GM12878 (cell line): Measurements from ENCODE around the gene CARD10. TPM values are rescaled to one million over a fixed set of nuclear protein-coding genes. Genes with fewer than 3 reads are reported as not detected.

Source experiments
- ATAC-seq: fragments of 200-7000 bp; cut with Tn5 transposase; 3 replicates; pipeline ENCODE4 v1.9.1; 2020; ENCODE audit warnings: mild to moderate bottlenecking, moderate library complexity
- BruUV-seq: library from RNA; stranded (reverse); fragments of 400-500 nt; replicated peaks from 2 replicates; lab custom pipeline; 2021; lab: Mats Ljungman, UMichigan
- CTCF ChIA-PET: fragments of 300-600 bp; sonication (Branson Sonifier 250); formaldehyde crosslinking; extraction: SDS; loops from one replicate; lab custom pipeline; 2021; ENCODE audit warnings: inconsistent platforms; lab: Yijun Ruan, JAX
- POLR2A ChIA-PET: fragments of 350-600 bp; formaldehyde crosslinking; extraction: SDS; loops from one replicate; lab custom pipeline; 2021; ENCODE audit warnings: inconsistent platforms; lab: Charles Lee
- RAD21 ChIA-PET: fragments of 300-600 bp; sonication (Branson Sonifier 250); formaldehyde crosslinking; loops from one replicate; lab custom pipeline; 2023; ENCODE audit warnings: antibody characterized with exemption; ENCODE audit not compliant: unreplicated experiment; lab: Charles Lee
- SMC1A ChIA-PET: fragments of 300-600 bp; sonication (Branson Sonifier 250); formaldehyde crosslinking; loops from one replicate; lab custom pipeline; 2023; ENCODE audit not compliant: unreplicated experiment, uncharacterized antibody; lab: Charles Lee
- DNase-seq: peaks from one replicate; pipeline ENCODE4 v3.0.0-alpha.2; 2011; ENCODE audit warnings: low read depth, low spot score
- FAIRE-seq: peaks from 3 replicates; lab custom pipeline; 2011; peaks lifted over from hg19 to GRCh38; lab: Jason Lieb, UNC
- H2AFZ ChIP-seq: 2 replicates; pipeline ENCODE4 v1.6.0; 2011; ENCODE audit warnings: low read depth, low read length, control low read depth; ENCODE audit not compliant: control insufficient read depth
- H3K27ac ChIP-seq: 2 replicates; pipeline ENCODE4 v1.5.1; 2011; ENCODE audit warnings: control low read depth; ENCODE audit not compliant: control insufficient read depth, insufficient read depth
- H3K27me3 ChIP-seq, 2 experiments: replicated peaks in 1 of 2; 2 replicates each; pipeline versions ENCODE4 v1.6.0 to v1.6.1; 2011; ENCODE audit warnings: low read length in 1 of 2; ENCODE audit not compliant: control insufficient read depth in 2 of 2, insufficient read depth in 2 of 2
- H3K36me3 ChIP-seq, 2 experiments: 2 replicates each; pipeline ENCODE4 v1.5.1; 2011; ENCODE audit warnings: low read length in 1 of 2; ENCODE audit not compliant: control insufficient read depth in 2 of 2, insufficient read depth in 2 of 2
- H3K4me1 ChIP-seq: 2 replicates; pipeline ENCODE4 v1.6.1; 2011; ENCODE audit warnings: mild to moderate bottlenecking, low read length, moderate library complexity, mixed read lengths; ENCODE audit not compliant: control insufficient read depth, insufficient read depth
- H3K4me2 ChIP-seq: 2 replicates; pipeline ENCODE4 v1.6.0; 2011; ENCODE audit warnings: control low read depth; ENCODE audit not compliant: control insufficient read depth, insufficient read depth
- H3K4me3 ChIP-seq: fragments of 200-600 bp; sonication (generic); 2 replicates; pipeline ENCODE4 v1.5.1; 2016
- H3K79me2 ChIP-seq: 2 replicates; pipeline ENCODE4 v1.6.0; 2011; ENCODE audit warnings: low read length; ENCODE audit not compliant: control insufficient read depth, insufficient read depth
- H3K9ac ChIP-seq: 2 replicates; pipeline ENCODE4 v1.8.0; 2011; ENCODE audit warnings: low read length, control low read depth, mixed read lengths; ENCODE audit not compliant: control insufficient read depth, insufficient read depth
- H3K9me3 ChIP-seq: replicated peaks from 3 replicates; pipeline ENCODE4 v1.5.1; 2011; ENCODE audit warnings: mild to moderate bottlenecking, low read length; ENCODE audit not compliant: control insufficient read depth, insufficient read depth
- H4K20me1 ChIP-seq: 2 replicates; pipeline ENCODE4 v1.6.0; 2011; ENCODE audit not compliant: control insufficient read depth, insufficient read depth
- ESRRA ChIP-seq: IDR thresholded peaks from 2 replicates; pipeline ENCODE4 v1.6.1; 2012; ENCODE audit warnings: mild to moderate bottlenecking, low read length, improper control_type of control experiment
- IKZF2 ChIP-seq, 2 experiments: fragments of 450-650 bp; IDR thresholded peaks; 2 replicates each; pipeline ENCODE4 v1.6.1; 2017; ENCODE audit warnings: mild to moderate bottlenecking in 2 of 2, moderate library complexity in 2 of 2
- JUNB ChIP-seq: IDR thresholded peaks from 2 replicates; pipeline ENCODE4 v1.6.1; 2016; ENCODE audit warnings: antibody characterized with exemption, mild to moderate bottlenecking
- MTA3 ChIP-seq: IDR thresholded peaks from 2 replicates; pipeline ENCODE4 v1.6.1; 2012; ENCODE audit warnings: low read length, inconsistent platforms, borderline replicate concordance
- MXI1 ChIP-seq: fragments of 150-350 bp; IDR thresholded peaks from 2 replicates; pipeline ENCODE4 v1.6.1; 2011; ENCODE audit warnings: low read depth, mild to moderate bottlenecking, inconsistent platforms, low read length, improper control_type of control experiment
- NFYA ChIP-seq: IDR thresholded peaks from 2 replicates; pipeline ENCODE4 v1.6.1; 2011; ENCODE audit warnings: low read depth, mild to moderate bottlenecking, low read length, improper control_type of control experiment, borderline replicate concordance
- SIN3A ChIP-seq: IDR thresholded peaks from 2 replicates; pipeline ENCODE4 v1.6.1; 2012; ENCODE audit warnings: low read depth, low read length, improper control_type of control experiment
- SPI1 ChIP-seq: IDR thresholded peaks from 2 replicates; pipeline ENCODE4 v1.6.1; 2011; ENCODE audit warnings: low read depth, mild to moderate bottlenecking, low read length, moderate library complexity, borderline replicate concordance; ENCODE audit not compliant: insufficient read depth
- STAT3 ChIP-seq: IDR thresholded peaks from 2 replicates; pipeline ENCODE4 v1.6.1; 2011; ENCODE audit warnings: low read depth, low read length, improper control_type of control experiment
- SUPT20H ChIP-seq: IDR thresholded peaks from 2 replicates; pipeline ENCODE4 v1.6.1; 2011; ENCODE audit warnings: low read depth, mild to moderate bottlenecking, low read length, moderate library complexity, borderline replicate concordance; ENCODE audit not compliant: control insufficient read depth
- TARDBP ChIP-seq: IDR thresholded peaks from 2 replicates; pipeline ENCODE4 v1.6.1; 2016; ENCODE audit warnings: borderline replicate concordance
- WGBS: methylation state at CpG from one replicate; pipeline ENCODE4 v1.1.6; 2016; ENCODE audit warnings: low lambda C conversion rate; ENCODE audit not compliant: insufficient replicate concordance, insufficient coverage; ENCODE audit errors: missing lambda C conversion rate; 5-methylcytosine and 5-hydroxymethylcytosine counted together
- in situ Hi-C: fragments of 300-500 bp; cut with MboI; formaldehyde crosslinking; loops from 9 replicates; pipeline ENCODE4 v1.14.3; 2018; ENCODE audit warnings: mixed read lengths
- intact Hi-C: fragments of 100-400 bp; cut with micrococcal nuclease; formaldehyde crosslinking; loops from one replicate; pipeline ENCODE4 v1.14.2; 2022; ENCODE audit not compliant: unreplicated experiment
- polyA plus RNA-seq, 11 experiments: library from polyadenylated mRNA; depleted of rRNA in 4 of 11; unstranded in 6 of 11; stranded (reverse) in 5 of 11; fragments of >200 nt; fragmentation: Nextera tagmentation in 4 of 11; fragmentation: Illumina TruSeq in 1 of 11; extraction: Ambion mirVana in 4 of 11; extraction: Trizol in 1 of 11; gene quantifications; 1 replicate in 1 of 11; 2 replicates in 10 of 11; pipeline versions ENCODE4 v1.2.1 to v1.2.3, GENCODE V29; 2011 to 2016; ENCODE audit warnings: inconsistent platforms in 2 of 11, missing spikeins in 2 of 11, low read depth in 1 of 11
- total RNA-seq, 4 experiments: library from RNA; depleted of rRNA in 3 of 4; stranded (reverse); fragments of >200 nt in 3 of 4; fragmentation: Illumina TruSeq in 1 of 4; extraction: Trizol in 1 of 4; gene quantifications; 2 replicates each; pipeline versions ENCODE4 v1.2.1 to v1.2.3, GENCODE V29; 2013 to 2021
- TF ChIP-seq, protein P1 (sequence below): IDR thresholded peaks from 2 replicates; pipeline ENCODE4 v1.6.1; 2011; ENCODE audit warnings: low read depth, low read length, improper control_type of control experiment, borderline replicate concordance

The CARD10 gene
- total and polyA plus RNA-seq, 10 of the 15 experiments (the other 5 are each of a cell fraction or from before 2014, with no cell fraction given), result 0.08 to 0.10 (median 0.10) TPM; not detected in 7

- ATAC-seq (no peak), DNase-seq (no peak), FAIRE-seq (no peak)
- H3K4me2 ChIP-seq, result no peak overlapping the region
- H3K27me3 ChIP-seq, result no peaks in the 10 kb centered on the region
- no peaks in the 10 kb centered on the region for H3K36me3 ChIP-seq
- no peak overlapping the region for H3K9ac ChIP-seq
- intact Hi-C loops, result no loop called here
- CTCF ChIA-PET, result interaction anchor here (0.8 to 1.2 kb wide), 2 partner anchors 23 to 60 kb away, joined by 3 read pairs; no protein-coding TSS in a partner anchor
- in situ Hi-C loops, result no loop called here
- SMC1A ChIA-PET, result interaction anchor here (0.5 to 0.8 kb wide), 2 partner anchors 9 to 505 kb away, joined by 3 read pairs; no protein-coding TSS in a partner anchor
- no peaks in the 10 kb centered on the region for H3K9me3 ChIP-seq
- H3K27ac ChIP-seq, result no peak overlapping the region
- TF ChIP-seq MXI1 (no peak), JUNB (no peak), SIN3A (no peak), ESRRA (no peak), STAT3 (no peak), SUPT20H (no peak), NFYA (no peak), SPI1 (no peak), MTA3 (no peak), TARDBP (no peak), IKZF2 (IDR thresholded peaks at IDR 0.05) (no peak)
- TF ChIP-seq, protein P1, sequence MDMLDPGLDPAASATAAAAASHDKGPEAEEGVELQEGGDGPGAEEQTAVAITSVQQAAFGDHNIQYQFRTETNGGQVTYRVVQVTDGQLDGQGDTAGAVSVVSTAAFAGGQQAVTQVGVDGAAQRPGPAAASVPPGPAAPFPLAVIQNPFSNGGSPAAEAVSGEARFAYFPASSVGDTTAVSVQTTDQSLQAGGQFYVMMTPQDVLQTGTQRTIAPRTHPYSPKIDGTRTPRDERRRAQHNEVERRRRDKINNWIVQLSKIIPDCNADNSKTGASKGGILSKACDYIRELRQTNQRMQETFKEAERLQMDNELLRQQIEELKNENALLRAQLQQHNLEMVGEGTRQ, result no peak
- WGBS, result 41% methylated on average over 1 of the region's 1 CpG
- POLR2A ChIA-PET, result interaction anchor here (0.5 kb wide), 1 partner anchor 406 kb away, joined by 3 read pairs; no protein-coding TSS in a partner anchor
- H3K4me3 ChIP-seq, result no peak overlapping the region
- no peak overlapping the region for H2AFZ ChIP-seq
- no peaks in the 10 kb centered on the region for H4K20me1 ChIP-seq
- no peaks in the 10 kb centered on the region for H3K4me1 ChIP-seq
- no TSS peak for BruUV-seq
- RAD21 ChIA-PET, result interaction anchor here (0.6 kb wide), 1 partner anchor 322 kb away, joined by 3 read pairs; no protein-coding TSS in a partner anchor
- H3K79me2 ChIP-seq, result no peaks in the 10 kb centered on the region
Measured at GRCh38 chr22:37451218-37451617, 68.0 kb downstream of the CARD10 start.
